CD4-positive, alpha-beta T cell treated with Interleukin-17A for 1 hour (primary cell): ENCODE results near the gene SPOCK1.

Source experiments
- DNase-seq: peaks from one replicate; pipeline ENCODE4 v3.0.0-alpha.2; 2020

Gene SPOCK1

DNA sequence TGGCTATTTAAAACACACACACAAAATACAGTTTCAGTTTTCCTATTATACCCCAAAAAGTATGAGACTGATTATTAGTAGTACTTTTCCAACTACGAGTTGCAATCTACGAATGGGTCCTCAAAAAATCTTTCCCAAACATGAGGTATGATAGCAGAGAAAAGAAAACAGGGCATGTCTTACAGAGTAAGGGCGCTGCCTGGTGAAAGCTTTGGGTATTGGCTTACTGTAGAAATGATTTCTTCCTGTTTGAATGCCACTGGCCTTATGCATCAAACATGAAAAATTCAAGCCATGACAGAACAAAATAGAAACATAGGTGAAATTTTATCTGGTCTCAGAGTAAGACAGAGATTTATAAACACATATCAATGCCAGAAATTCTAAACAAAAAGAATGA lies 448.0 kb downstream of the SPOCK1 start:
- DNase-seq, result no peak

DNA sequence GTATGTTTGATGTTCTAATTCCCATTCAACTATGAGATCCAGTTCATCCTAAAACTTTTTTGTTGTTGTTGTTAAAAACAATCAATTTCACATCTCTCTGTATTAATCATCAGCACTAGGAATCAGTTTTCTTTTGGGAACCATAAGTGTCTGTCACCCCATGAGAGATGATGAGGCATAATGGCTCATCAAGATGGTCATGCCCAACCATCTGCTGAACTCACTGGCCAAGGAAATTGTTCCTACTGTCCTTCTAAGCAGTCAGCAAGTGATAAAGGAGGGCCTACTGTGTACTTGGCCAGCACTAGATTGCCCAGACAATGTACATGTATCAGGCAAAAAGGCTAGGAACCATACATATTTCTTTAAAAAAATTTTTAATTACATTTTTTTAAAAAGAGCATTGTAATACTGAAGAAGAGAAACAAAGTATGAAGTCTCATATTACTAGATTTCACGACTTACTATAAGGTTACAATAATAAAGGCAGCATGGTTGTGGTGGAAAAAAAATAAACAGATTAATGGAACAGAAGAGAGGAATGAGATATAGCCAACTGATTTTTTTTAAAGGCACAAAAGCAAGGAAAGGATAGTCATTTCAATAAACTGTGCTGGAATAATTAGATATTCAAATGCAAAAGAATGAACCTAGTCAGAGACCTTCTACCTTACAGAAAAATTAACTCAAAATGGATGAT lies 458.3 kb downstream of the SPOCK1 start:
- DNase-seq, result no peak

DNA sequence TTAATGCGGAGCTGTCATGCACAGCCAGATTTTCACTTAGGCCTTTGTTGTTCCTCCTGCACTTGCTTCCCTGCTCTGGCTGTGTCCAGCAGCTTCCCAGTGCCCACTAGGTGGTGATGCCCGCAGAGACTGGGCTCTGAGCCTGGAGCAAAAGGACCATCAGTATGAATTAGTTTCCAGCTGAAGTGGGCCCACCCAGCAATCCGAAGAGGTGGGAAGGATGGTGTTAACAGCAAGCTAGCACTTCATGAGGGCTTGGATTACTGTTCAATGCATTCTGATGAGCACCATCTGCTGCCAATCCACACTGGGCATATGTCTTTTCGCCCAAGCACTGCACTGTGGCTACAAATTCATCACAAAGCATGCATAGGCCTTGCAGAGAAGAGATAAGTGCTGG lies 459.1 kb downstream of the SPOCK1 start:
- DNase-seq, result no peak

DNA sequence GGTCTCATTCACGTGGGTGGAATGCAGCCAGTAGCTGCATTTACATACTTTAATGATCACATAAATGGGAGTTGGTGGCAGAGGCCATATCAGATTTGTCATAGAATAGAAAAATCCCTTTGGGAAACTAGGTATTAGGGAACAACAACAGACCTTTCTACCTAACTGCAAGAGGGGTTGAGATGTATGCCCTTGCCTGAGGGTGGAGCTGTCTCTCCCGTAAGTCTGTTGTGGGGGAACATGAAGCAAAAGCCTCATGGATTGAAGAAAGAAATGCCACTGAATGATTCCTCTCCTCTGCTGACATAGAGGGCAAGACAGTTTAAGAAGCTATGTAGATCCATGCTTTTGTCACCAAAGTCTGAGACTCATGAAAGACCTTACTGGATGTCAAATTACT lies 461.3 kb downstream of the SPOCK1 start:
- no peak for DNase-seq

DNA sequence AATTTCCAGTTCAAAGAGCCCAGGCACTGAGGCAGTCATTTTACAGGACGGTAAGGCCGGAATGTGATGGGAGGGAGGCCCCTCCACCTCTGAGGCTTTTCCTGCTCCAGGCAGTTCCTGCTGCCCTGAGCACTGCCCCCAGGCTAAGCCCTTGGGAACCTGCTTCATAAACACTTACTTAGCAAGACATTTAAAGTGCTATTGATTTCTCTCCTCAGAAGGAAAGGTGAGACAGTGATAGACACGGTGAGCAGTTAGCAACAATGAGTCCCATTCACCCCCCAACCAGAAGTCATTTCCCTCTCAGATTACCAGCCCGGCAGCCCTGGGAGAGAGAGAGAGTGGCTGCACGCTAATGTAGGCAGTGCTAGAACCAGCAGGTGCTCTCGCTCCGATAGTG lies 462.5 kb downstream of the SPOCK1 start:
- no peak for DNase-seq

DNA sequence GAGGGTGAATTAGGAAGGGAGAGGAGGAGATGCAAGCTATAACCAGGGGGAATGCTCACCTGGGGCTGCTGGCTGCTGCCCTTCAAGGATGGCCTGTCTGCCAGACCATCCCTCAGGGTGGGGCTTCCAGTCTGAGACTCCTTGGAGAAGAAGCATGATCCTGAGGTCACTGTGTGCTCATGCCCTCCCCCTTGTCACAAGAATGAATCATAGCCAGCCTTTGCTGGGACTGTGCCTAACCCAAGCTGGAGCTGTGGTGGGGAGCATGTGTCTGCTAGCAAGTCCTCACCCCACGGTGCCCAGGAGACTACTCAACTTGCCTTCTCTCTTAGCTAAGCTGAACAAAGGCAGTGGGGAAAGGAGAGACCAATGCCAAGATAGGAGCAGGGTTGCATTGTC lies 463.6 kb downstream of the SPOCK1 start:
- DNase-seq, result no peak

DNA sequence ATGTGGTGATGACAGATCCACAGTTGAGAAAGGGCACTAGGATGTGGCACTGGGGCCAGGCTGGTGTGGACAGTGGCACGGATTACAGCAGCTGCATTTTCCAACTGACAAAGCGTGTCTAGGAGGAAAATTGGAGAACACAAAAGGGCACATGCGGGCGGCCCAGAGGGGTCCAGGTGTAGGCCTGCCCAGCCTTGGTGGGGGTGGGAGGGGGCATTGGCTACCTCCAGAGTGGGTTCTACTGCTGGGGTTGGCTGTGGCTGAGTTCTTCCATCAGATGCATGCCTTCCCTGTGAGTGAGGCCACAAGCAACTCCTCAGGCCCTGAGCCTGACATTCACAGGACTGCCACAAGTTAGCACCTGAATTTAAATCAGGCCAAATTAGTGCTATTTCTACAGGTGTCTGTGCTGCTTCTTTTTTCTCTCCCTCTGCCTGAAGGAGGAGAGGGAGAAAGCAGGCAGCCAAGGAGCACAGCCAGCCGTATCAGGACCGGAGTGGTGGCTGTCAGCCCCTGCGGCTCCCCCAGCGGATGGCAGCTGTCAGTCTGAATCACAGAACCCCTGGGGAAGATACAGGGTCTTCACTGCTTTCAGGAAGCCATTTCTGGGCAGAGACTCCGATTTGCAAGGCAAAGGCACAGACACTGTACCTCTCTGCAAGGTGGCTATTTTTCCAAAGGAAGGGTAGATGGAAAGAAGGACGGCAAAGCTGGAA lies 464.2 kb downstream of the SPOCK1 start:
- no peak for DNase-seq

DNA sequence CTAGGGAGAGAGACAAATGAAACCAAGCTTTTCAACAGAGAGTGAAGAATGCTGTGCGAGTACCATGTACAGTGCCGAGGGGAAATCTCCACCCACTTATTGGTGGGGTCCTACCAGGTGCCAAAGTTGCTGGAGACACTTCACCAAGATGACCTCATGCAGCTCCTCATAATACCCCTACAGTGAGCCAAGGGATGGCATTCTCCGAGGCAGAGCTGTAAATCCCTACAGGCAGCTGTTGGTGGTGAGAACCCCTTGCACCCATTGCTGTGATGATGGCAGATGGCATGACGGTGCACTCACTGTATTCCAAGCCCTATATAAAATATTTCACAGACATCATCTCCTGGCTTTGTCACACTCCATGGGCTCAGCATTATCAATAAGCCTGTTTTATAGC lies 464.9 kb downstream of the SPOCK1 start:
- no peak for DNase-seq

DNA sequence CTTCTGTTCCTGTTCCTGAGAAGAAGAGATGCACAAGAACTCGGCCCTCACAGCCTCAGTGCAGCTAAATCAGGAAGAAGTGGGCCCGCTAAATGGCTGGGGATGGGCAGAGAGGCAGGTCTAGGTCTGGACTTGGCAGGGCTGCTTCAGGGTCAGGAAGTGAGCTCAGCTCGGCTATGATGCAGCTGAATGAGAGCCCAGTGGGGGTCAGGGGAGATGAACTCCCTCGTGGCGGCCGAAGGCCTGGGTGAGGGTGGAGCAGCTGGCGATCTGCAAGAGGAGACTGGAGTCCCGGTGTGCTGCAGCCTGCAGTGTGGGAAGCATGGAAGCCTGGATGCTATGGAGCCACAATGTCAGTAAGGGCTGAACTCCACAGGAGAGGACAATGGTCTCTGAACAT lies 466.2 kb downstream of the SPOCK1 start:
- no peak for DNase-seq

DNA sequence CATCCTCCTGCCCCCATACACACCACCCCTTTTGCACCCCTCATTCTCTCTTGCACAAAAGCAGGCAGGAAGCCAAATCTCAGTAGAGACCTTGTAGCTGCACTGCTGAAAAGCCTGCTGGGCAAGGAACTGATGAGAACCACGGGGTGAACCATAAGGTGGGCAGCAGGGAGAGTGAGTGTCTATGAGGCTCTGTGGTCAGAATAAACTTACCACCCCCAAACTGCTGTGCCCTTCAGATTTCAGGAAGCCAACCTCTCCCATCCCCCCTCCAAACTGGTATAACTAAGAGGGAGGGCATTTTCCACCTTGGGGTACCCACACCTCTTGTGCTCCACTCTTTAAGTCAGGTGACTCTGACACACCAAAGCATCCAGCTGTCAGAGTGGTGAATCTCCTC lies 471.4 kb downstream of the SPOCK1 start:
- no peak for DNase-seq

DNA sequence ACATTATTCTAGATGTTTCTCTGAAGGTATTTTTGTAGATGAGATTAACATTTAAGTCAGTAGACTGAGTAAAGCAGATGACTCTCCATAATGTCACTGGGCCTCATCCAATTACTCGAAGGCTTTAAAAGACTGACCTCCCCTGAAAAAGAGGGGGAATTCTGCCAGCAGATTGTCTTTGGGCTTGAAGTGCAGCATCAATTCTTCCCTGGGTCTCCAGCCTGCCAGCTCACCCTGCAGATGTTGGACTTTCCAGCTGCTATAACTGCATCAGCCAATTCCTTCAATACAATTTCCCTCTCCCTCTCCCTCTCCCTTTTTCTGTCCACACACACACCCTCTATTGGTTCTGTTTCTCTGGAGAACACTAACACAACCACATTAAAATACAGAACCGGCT lies 472.8 kb downstream of the SPOCK1 start:
- DNase-seq, result no peak

DNA sequence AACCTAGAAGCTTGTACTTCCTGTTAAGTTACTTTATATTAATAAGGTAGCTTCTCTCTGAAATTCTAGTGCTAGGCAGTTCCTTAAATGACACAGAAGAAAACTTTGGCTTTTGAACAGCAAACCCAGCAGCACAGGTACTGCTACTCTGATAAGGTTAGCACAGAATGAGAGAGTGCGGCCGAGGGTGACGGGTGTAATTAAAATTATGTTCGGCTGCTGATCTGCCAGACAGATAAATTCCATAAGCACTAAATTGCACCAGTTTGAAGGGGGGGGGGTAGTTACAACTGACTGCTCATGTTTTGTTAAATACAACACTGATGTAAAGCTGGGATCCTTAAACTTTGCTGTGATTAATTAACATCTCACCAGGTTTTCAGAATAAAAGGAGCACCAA lies 475.1 kb downstream of the SPOCK1 start:
- no peak for DNase-seq

DNA sequence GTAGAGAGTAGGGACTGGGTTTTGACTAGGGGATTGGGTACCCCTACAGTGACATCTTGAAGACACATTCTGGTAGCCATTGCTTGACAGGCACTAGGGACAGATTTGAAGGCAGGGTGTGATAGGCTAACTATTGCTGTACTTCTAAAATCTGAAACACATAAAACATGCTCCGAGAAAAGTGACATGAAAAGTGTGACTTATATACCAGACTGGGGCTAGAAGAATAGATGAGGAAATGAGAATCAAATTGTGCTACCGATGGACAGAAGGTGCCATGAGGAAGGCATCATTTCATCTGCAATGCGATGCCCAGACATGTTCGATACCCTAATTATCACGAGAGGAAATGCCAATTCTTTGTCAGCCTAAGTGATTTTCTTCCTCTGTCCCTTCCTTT lies 475.8 kb downstream of the SPOCK1 start:
- DNase-seq, result no peak

DNA sequence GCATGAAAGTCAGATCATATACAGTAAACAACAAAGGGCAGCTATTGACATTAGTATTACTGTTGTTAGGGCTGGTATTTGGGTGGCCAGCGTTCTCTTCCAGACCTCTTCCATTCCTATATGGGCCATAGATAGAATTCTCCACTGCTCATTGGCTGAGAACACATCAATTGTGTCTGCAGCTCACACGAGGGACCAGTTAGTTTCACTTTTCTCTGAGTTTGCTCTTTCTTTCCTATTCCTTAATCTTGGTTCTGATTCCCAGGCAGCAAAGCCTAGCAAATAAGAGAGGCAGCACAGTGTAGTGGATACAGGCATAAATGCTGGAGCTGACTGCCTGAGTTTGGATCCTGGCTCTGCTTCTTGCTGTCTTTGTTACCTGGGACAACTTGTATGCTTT lies 476.4 kb downstream of the SPOCK1 start:
- no peak for DNase-seq

DNA sequence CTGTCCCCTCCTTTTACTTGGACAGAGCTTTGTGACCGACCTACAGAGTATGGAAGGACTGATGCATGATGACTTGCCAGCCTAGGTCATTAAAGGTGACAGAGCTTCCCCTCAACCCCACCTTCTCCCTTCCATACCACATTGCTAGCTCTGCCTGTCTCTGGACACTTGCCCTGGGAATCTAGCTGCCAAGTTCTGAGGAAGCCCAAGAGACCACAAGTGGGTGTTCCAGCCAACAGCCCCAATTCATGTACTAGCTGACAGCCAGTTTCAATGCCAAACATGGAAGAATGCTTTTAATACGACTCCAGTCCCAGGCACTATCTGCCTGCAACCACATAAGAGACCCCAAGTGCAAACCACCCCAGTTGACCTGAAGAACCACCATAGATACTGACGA lies 477.1 kb downstream of the SPOCK1 start:
- no peak for DNase-seq

DNA sequence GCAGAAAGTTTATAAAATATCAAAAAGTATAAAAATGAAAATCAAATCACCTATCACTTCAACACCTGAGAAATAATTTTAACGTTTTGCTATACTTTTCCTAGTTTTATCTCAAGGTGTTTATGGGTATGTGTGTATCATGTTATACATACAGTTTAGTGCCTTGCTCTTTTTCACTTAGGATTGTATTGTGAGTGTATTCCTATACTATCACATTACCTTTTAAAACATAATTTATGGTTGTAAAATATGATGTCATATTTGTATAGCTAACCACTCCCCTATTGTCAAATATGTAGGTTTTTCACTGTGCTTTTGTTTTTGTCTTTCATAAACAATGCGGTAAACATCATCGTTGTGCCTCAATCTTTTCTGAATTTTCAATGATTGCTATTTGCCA lies 479.9 kb downstream of the SPOCK1 start:
- DNase-seq, result no peak

DNA sequence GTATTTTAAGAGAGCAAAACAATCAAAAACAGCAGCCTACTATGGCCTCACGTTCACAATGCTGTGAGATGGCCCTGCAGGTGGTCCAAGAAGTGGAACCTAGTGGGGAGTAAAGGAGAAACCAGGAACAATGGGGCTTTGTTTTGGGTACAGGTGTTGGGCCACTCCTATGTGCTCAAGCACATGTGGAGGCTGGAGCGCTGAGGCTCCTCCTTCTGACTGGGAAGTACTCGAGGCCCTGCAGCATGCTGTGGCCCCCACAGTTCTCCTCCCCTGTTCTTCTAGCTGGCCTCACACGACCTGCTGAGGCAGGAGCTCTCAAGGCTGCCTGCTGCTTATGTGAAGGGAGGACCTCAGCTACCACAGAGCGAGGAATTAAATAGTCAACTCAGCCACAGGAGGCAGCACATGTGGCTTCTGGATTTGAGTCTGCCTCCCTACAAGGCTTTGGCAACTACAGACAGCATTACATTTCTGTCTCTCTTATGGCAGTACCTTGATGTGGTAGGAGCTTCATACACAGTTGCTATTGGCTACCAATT lies 482.3 kb downstream of the SPOCK1 start:
- no peak for DNase-seq

DNA sequence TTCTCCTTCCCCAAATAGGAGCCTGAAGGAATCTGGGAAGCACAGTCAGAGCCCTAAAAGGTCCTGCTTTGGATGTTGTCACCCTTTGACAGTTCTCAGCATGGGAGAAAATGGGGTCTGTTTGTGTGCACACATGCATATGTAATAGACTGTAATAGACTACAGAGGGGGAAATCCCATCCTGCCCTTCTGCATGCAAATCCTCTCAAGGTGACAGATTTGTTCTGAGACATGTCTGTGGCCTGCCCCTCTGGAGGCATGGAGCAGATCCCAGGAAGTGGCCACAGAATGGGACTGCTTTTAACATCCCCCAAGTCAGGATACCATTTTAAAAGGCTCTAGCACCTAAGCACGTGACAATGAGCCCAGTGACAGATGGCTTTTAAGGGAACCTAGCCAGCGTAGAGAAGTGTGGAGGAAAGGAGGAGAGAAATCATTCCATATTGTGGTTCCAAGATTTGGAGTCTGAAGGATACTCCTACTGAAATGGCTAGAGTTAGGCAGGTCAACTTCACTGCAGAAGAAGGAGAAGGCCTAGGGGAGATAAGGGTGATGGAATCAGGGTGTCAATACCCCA lies 483.5 kb downstream of the SPOCK1 start:
- no peak for DNase-seq

DNA sequence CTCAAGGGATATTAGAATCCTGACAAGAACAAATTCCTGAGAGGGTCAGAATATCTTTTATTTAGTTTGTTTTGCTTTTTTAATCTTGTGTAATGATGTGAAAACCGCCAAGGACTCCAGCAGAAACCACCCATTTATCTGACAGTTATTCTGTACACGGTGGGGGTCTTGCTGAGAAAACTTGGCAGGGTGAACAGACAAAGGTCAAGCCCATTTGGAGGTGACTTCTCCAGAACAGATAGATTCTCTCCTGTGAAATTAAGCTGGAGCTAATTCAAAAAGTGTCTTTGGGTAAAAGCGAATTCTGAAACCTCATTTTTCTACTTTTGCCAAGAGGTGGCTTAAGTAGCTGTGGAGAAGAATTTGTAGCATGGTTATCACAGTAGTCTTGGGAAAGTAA lies 484.4 kb downstream of the SPOCK1 start:
- no peak for DNase-seq

DNA sequence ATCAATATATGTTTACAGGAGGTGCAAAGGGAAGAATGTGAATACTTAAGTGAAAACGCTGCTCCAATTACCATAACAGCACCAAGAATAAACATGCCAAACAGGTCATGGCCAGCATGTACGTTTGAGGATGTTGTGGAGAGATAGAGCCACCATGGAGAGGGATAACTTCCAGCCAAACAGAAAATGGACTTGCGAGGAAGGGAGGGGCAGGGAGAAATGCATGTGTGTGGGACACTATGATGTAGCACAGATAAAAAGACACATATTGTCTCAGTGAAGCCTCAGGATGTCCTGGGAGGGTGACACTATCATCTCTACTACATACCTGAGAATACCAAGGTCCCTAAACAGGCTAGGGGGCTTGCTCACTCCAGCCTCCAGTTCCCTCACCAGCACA lies 488.9 kb downstream of the SPOCK1 start:
- no peak for DNase-seq

DNA sequence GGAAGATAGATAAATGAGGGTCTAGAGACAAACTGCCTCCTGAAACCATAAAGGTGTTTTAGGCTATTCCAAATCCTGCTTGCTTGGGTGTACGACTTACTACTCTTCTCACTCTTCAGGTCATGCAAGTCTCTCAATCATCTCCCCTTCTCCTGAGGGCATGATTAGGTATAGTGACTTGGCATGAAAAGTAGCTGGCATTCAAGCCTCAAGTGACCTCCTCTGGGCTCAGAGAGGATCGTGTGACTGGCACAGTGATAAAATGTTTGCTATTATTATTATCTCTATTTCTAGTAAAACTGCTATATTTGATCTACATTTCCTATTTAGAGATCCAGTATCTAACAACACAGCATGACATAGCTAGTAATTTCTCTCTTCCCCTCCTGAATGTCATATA lies 494.8 kb downstream of the SPOCK1 start:
- DNase-seq, result no peak

DNA sequence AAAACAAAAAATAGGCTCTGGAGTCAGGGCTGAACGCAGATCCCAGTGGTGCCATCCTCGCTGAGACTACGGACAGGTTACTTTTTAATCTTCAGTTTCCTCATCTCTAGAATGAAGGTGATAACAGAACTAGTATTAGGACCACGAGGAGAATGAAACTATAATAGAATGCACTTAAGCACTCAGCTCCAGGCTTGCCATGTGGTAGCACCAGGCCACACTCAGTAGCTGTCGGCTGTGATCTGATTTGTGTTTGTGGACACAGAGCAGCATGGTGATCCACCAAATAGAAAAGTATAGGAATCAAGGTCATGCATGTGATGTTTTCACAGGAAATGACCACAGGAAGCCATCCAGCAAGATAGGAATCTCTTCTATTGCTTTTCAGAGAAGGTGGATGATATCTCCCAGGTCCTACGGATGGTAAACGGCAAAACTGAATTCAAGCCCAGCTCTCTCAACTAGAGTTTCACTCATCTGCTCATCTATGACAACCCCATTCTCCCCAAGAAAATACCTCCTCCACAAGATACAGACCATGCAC lies 498.0 kb downstream of the SPOCK1 start:
- DNase-seq, result no peak

DNA sequence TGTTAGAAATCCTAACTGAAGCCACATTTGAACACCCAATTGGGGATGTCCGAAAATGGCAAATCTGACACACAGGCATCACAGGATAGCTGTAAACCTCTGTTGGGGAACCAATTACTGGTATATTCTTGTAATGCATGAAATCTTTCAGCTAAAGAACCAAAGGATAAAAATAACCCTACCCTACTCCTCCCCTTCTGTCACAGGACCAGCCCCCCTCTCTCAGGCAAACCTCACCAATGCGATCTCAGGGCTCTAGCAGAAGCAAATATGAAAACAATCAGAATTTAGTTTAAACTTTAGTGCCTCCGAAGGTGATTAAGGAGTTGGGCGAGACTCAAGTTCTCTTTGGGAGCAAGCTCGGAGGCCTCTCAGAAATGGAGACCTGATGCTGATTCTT lies 499.3 kb downstream of the SPOCK1 start:
- DNase-seq, result no peak

DNA sequence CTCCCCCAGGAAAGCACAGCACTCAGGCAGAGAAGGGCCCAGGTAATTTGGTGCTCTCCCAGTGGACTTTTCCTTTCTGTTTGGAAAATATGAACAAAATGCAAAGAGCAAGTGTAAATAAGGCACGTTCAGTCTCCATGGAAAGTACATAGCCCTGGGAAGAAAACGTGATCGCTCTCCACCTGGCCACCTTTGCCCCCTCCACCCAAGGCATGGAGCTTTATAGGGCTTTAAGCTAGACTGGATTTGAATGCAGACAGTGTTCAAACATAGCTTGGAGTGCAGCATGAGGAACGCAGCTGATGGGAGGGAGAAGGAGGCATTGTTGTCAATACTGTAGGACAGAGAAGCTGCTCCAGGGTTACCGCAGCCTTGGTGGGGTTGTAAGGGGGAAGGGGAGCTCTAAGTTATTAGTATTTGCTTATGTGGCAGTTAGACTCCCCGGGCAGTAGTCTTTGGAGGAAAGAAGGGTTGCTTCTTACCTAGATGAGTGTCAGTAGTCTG lies 500.2 kb downstream of the SPOCK1 start:
- DNase-seq, result no peak
